Vagina (tissue), 2 donors: ENCODE results near the gene PPM1D. TPM values are rescaled to one million over a fixed set of nuclear protein-coding genes. Genes with fewer than 3 reads are reported as not detected.
"Not testable (repeated sequence)": the region's sequence is repeated elsewhere in the genome, so short reads cannot be mapped to it uniquely, and the experiment has no call there.

ENCODE experiments used
- DNase-seq, 2 donors: peaks; one replicate each; pipeline ENCODE4 v3.0.0-alpha.2; 2017; ENCODE audit errors: extremely low spot score in 2 of 2
- H3K27ac ChIP-seq: fragments of 200-600 bp; sonication (generic); one replicate; pipeline ENCODE4 v1.5.1; 2019
- H3K27me3 ChIP-seq: fragments of 200-600 bp; sonication (generic); one replicate; pipeline ENCODE4 v1.5.1; 2019
- H3K36me3 ChIP-seq, 2 donors: fragments of 200-600 bp; sonication (generic); one replicate each; pipeline ENCODE4 v1.5.1; 2017 to 2019
- H3K4me1 ChIP-seq: fragments of 200-600 bp; sonication (generic); one replicate; pipeline ENCODE4 v1.5.1; 2019
- H3K4me3 ChIP-seq, 2 donors: fragments of 200-600 bp; sonication (generic); 1 replicate in 1 of 2; 2 replicates in 1 of 2; pipeline ENCODE4 v1.5.1; 2016 to 2019
- H3K9me3 ChIP-seq: fragments of 200-600 bp; sonication (generic); one replicate; pipeline ENCODE4 v1.5.1; 2019
- CTCF ChIP-seq, 3 experiments: fragments of 450-650 bp in 2 of 3; fragments of 200-600 bp in 1 of 3; sonication (generic) in 1 of 3; IDR thresholded peaks; one replicate each; pipeline ENCODE4 v1.5.1; 2017 to 2019; ENCODE audit warnings: antibody characterized with exemption in 3 of 3, mild to moderate bottlenecking in 2 of 3, moderate library complexity in 2 of 3
- POLR2A ChIP-seq, 2 donors: fragments of 450-650 bp; IDR thresholded peaks; one replicate each; pipeline ENCODE4 v1.6.1; 2017; ENCODE audit warnings: antibody characterized with exemption in 2 of 2, mild to moderate bottlenecking in 2 of 2, moderate library complexity in 2 of 2
- POLR2AphosphoS5 ChIP-seq, 2 donors: sonication (generic); formaldehyde crosslinking; IDR thresholded peaks; one replicate each; pipeline ENCODE4 v1.9.0; 2017; ENCODE audit warnings: antibody characterized with exemption in 2 of 2, mild to moderate bottlenecking in 2 of 2, low read depth in 1 of 2; ENCODE audit not compliant: insufficient read depth in 1 of 2
- intact Hi-C: fragments of 100-400 bp; cut with DNase I; formaldehyde crosslinking; loops from one replicate; pipeline ENCODE4 v1.15.1; 2023
- total RNA-seq: library from RNA; depleted of rRNA; stranded (reverse); fragments of >200 nt; gene quantifications from one replicate; pipeline ENCODE4 v1.2.3, GENCODE V29; 2016

The PPM1D gene
- total RNA-seq, 1 donor from 2014 or later = 9.8 TPM

- TF ChIP-seq CTCF (IDR thresholded peaks at IDR 0.05) = no peak
- TF ChIP-seq POLR2AphosphoS5 (IDR thresholded peaks at IDR 0.05; ENCODE audit: insufficient read depth in 1 of 2, low read depth in 1 of 2) = no peak
- TF ChIP-seq POLR2A (IDR thresholded peaks at IDR 0.05) = no peak
- peaks cover 0 to 18% of the 10 kb centered on the region in 2 donors for H3K36me3 ChIP-seq
- intact Hi-C loops = no loop called here
- no peak for DNase-seq
- H3K4me3 ChIP-seq = no peak overlapping the region
- H3K4me1 ChIP-seq = no peaks in the 10 kb centered on the region
- H3K27ac ChIP-seq = no peak overlapping the region
- no peaks in the 10 kb centered on the region for H3K9me3 ChIP-seq
- H3K27me3 ChIP-seq = no peaks in the 10 kb centered on the region
These were observed 61.5 kb downstream of the PPM1D start for GRCh38 chr17:60661489-60661888.

- Histone ChIP-seq H3K27ac (no peak overlapping the region), H3K36me3 (peaks cover 0 to 11% of the 10 kb centered on the region in 2 donors)
- intact Hi-C loops = no loop called here
These were observed 64.0 kb downstream of the PPM1D start for GRCh38 chr17:60664022-60664421.

GRCh38 chr17:60665602-60666001 lies 65.6 kb downstream of the PPM1D start:
- no peaks in the 10 kb centered on the region for H3K27me3 ChIP-seq
- no peaks in the 10 kb centered on the region for H3K4me1 ChIP-seq
- intact Hi-C loops = no loop called here
- DNase-seq = no peak
- H3K9me3 ChIP-seq = no peaks in the 10 kb centered on the region
- H3K4me3 ChIP-seq = no peak overlapping the region
- no peak for TF ChIP-seq POLR2AphosphoS5 (IDR thresholded peaks at IDR 0.05; ENCODE audit: insufficient read depth in 1 of 2, low read depth in 1 of 2)
- TF ChIP-seq CTCF (IDR thresholded peaks at IDR 0.05) = no peak
- TF ChIP-seq POLR2A (IDR thresholded peaks at IDR 0.05) = no peak
- peaks cover 0 to 11% of the 10 kb centered on the region in 2 donors for H3K36me3 ChIP-seq
- H3K27ac ChIP-seq = no peak overlapping the region

More at GRCh38 chr17:60664022-60664421, 64.0 kb downstream of the PPM1D start:
- no peak for DNase-seq
- H3K27me3 ChIP-seq = no peaks in the 10 kb centered on the region
- H3K4me1 ChIP-seq = no peaks in the 10 kb centered on the region
- TF ChIP-seq POLR2AphosphoS5 (IDR thresholded peaks at IDR 0.05; ENCODE audit: insufficient read depth in 1 of 2, low read depth in 1 of 2) = no peak
- TF ChIP-seq CTCF (IDR thresholded peaks at IDR 0.05) = no peak
- TF ChIP-seq POLR2A (IDR thresholded peaks at IDR 0.05) = no peak
- no peak overlapping the region for H3K4me3 ChIP-seq
- no peaks in the 10 kb centered on the region for H3K9me3 ChIP-seq

GRCh38 chr17:60668741-60669140 lies 68.7 kb downstream of the PPM1D start:
- H3K9me3 ChIP-seq, H3K4me3 ChIP-seq, H3K4me1 ChIP-seq, DNase-seq, intact Hi-C loops, H3K36me3 ChIP-seq, H3K27ac ChIP-seq, H3K27me3 ChIP-seq: not testable (repeated sequence)

- no peak overlapping the region for H3K27ac ChIP-seq
- intact Hi-C loops = no loop called here
- TF ChIP-seq POLR2AphosphoS5 (IDR thresholded peaks at IDR 0.05; ENCODE audit: insufficient read depth in 1 of 2, low read depth in 1 of 2) (no peak), POLR2A (IDR thresholded peaks at IDR 0.05) (no peak), CTCF (IDR thresholded peaks at IDR 0.05) (no peak)
- H3K27me3 ChIP-seq = no peaks in the 10 kb centered on the region
- no peak for DNase-seq
- H3K36me3 ChIP-seq = no peaks in the 10 kb centered on the region
- H3K4me1 ChIP-seq = peaks cover 1% of the 10 kb centered on the region
- H3K9me3 ChIP-seq = no peaks in the 10 kb centered on the region
- H3K4me3 ChIP-seq = no peak overlapping the region
These were observed 71.5 kb downstream of the PPM1D start for GRCh38 chr17:60671482-60671881.

GRCh38 chr17:60674637-60675036 lies 74.6 kb downstream of the PPM1D start:
- H3K9me3 ChIP-seq, intact Hi-C loops, H3K27ac ChIP-seq, DNase-seq, H3K27me3 ChIP-seq, H3K36me3 ChIP-seq, H3K4me3 ChIP-seq: not testable (repeated sequence)
- peaks cover 15% of the 10 kb centered on the region for H3K4me1 ChIP-seq
